HL-60 (cell line): ENCODE results near the gene DNAAF9.

Source experiments
- TF ChIP-seq, protein P1 (sequence below): IDR thresholded peaks from 2 replicates; pipeline ENCODE4 v1.6.1; 2012; ENCODE audit warnings: low read depth; ENCODE audit not compliant: insufficient replicate concordance
- TF ChIP-seq, protein P2 (sequence below): IDR thresholded peaks from one replicate; pipeline ENCODE4 v1.5.1; 2011; ENCODE audit warnings: low read length, control low read depth, inconsistent platforms; ENCODE audit not compliant: insufficient read depth

DNA sequence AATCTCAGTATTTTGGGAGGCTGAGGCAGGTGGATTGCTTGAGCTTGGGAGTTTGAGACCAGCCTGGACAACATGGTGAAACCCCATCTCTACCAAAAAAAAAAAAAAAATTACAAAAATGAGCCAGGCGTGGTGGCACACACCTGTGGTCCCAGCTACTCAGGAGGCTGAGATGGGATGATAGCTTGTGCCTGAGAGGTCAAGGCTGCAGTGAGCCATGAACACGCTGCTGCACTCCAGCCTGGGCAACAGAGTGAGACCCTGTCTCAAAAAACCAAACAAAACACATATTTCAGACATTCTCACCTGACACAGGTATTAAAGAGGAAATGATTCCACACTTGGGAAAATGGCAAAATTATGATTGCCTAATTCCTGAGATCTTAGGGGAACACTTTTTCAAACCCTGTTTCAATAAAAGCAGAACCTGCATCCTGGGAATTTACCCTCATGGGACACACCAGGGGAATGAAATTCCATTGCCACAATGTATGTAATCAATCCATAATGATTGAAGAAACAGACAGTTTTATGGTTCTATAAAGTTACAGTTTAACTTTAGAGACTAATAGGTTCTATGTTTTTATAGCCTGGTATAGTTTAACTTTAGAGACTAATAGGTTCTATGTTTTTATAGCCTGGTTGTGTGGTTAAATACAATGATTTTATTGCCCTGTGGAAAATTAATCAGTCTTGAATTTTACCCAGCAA, 29.6 kb upstream of the DNAAF9 start:
- TF ChIP-seq, protein P1, sequence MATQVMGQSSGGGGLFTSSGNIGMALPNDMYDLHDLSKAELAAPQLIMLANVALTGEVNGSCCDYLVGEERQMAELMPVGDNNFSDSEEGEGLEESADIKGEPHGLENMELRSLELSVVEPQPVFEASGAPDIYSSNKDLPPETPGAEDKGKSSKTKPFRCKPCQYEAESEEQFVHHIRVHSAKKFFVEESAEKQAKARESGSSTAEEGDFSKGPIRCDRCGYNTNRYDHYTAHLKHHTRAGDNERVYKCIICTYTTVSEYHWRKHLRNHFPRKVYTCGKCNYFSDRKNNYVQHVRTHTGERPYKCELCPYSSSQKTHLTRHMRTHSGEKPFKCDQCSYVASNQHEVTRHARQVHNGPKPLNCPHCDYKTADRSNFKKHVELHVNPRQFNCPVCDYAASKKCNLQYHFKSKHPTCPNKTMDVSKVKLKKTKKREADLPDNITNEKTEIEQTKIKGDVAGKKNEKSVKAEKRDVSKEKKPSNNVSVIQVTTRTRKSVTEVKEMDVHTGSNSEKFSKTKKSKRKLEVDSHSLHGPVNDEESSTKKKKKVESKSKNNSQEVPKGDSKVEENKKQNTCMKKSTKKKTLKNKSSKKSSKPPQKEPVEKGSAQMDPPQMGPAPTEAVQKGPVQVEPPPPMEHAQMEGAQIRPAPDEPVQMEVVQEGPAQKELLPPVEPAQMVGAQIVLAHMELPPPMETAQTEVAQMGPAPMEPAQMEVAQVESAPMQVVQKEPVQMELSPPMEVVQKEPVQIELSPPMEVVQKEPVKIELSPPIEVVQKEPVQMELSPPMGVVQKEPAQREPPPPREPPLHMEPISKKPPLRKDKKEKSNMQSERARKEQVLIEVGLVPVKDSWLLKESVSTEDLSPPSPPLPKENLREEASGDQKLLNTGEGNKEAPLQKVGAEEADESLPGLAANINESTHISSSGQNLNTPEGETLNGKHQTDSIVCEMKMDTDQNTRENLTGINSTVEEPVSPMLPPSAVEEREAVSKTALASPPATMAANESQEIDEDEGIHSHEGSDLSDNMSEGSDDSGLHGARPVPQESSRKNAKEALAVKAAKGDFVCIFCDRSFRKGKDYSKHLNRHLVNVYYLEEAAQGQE = no peak
- TF ChIP-seq, protein P2, sequence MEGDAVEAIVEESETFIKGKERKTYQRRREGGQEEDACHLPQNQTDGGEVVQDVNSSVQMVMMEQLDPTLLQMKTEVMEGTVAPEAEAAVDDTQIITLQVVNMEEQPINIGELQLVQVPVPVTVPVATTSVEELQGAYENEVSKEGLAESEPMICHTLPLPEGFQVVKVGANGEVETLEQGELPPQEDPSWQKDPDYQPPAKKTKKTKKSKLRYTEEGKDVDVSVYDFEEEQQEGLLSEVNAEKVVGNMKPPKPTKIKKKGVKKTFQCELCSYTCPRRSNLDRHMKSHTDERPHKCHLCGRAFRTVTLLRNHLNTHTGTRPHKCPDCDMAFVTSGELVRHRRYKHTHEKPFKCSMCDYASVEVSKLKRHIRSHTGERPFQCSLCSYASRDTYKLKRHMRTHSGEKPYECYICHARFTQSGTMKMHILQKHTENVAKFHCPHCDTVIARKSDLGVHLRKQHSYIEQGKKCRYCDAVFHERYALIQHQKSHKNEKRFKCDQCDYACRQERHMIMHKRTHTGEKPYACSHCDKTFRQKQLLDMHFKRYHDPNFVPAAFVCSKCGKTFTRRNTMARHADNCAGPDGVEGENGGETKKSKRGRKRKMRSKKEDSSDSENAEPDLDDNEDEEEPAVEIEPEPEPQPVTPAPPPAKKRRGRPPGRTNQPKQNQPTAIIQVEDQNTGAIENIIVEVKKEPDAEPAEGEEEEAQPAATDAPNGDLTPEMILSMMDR = no peak
